ENCODE data around the gene C1orf35. TPM values are rescaled to one million over a fixed set of nuclear protein-coding genes. Genes with fewer than 3 reads are reported as not detected.

The C1orf35 gene
- total and polyA plus RNA-seq, 7 experiments from 2014 or later, result 16.8 to 33.0 (median 27.8) TPM

GRCh38 chr1:228105996-228106799 is 3.1 kb upstream of the C1orf35 start:
- peaks cover 0 to 36% (median 0%) of the 10 kb centered on the region in 3 experiments for H3K36me3 ChIP-seq (ENCODE audit: control insufficient read depth in 2 of 3, insufficient read depth in 3 of 3, low read length in 3 of 3)
- H3K27me3 ChIP-seq (ENCODE audit: control insufficient read depth in 2 of 2, insufficient read depth in 2 of 2, low read length in 2 of 2), result no peaks in the 10 kb centered on the region
- peaks cover 0 to 4% (median 0%) of the 10 kb centered on the region in 11 donors for H3K9me3 Mint-ChIP-seq
- intact Hi-C loops (cut with micrococcal nuclease), result loop anchor here in 1 of 2 donors (5.0 to 10.0 kb wide), 2 partner anchors 1236 to 1701 kb away; partner anchors contain the start of genes CCSAP and PARP1
- ATAC-seq (no peak), DNase-seq (no peak)
- peak overlapping the region in 7 of 10 donors; percentile 13 to 94 (median 49) for H3K4me3 Mint-ChIP-seq
- CTCF ChIA-PET, result interaction anchor here (0.6 kb wide), 1 partner anchor 59 kb away, joined by 3 read pairs; no protein-coding TSS in a partner anchor
- peak overlapping the region in 3 of 9 donors; percentile 8 to 98 (median 65) for H3K27ac Mint-ChIP-seq
- peaks cover 0 to 3% (median 0%) of the 10 kb centered on the region in 5 donors for H3K27me3 Mint-ChIP-seq
- POLR2A ChIA-PET, result interaction anchor here (1.1 to 1.3 kb wide), 2 partner anchors 24 kb away, joined by 3 to 8 read pairs; partner anchors contain the start of gene ARF1
- peaks cover 24 to 33% of the 10 kb centered on the region in 2 donors for H3K4me1 ChIP-seq (ENCODE audit: control insufficient read depth in 2 of 2, insufficient read depth in 2 of 2, low read length in 2 of 2)
- H3K4me1 Mint-ChIP-seq, result peaks cover 5 to 52% (median 38%) of the 10 kb centered on the region in 7 donors
- H3K4me3 ChIP-seq (ENCODE audit: low read length), result no peak overlapping the region
- no peak overlapping the region for H3K27ac ChIP-seq (ENCODE audit: low read depth, low read length)
- no peaks in the 10 kb centered on the region for H3K9me3 ChIP-seq (ENCODE audit: control insufficient read depth in 2 of 3, low read length in 3 of 3)
- peaks cover 0 to 7% (median 5%) of the 10 kb centered on the region in 5 donors for H3K36me3 Mint-ChIP-seq

- Histone ChIP-seq H3K36me3 (ENCODE audit: control insufficient read depth in 2 of 3, insufficient read depth in 3 of 3, low read length in 3 of 3) (peaks cover 0 to 44% (median 3%) of the 10 kb centered on the region in 3 experiments), H3K4me1 (ENCODE audit: control insufficient read depth in 2 of 2, insufficient read depth in 2 of 2, low read length in 2 of 2) (peaks cover 24 to 33% of the 10 kb centered on the region in 2 donors), H3K27me3 (ENCODE audit: control insufficient read depth in 2 of 2, insufficient read depth in 2 of 2, low read length in 2 of 2) (no peaks in the 10 kb centered on the region), H3K4me3 (ENCODE audit: low read length) (no peak overlapping the region), H3K27ac (ENCODE audit: low read depth, low read length) (peak overlapping the region; percentile 26), H3K9me3 (ENCODE audit: control insufficient read depth in 2 of 3, low read length in 3 of 3) (no peaks in the 10 kb centered on the region)
- CTCF ChIA-PET, result interaction anchor here (0.6 kb wide), 1 partner anchor 60 kb away, joined by 3 read pairs; no protein-coding TSS in a partner anchor
- ATAC-seq, result no peak
- H3K27ac Mint-ChIP-seq, result peak overlapping the region in 4 of 9 donors; percentile 38 to 95 (median 66)
- peaks cover 0 to 3% (median 0%) of the 10 kb centered on the region in 5 donors for H3K27me3 Mint-ChIP-seq
- intact Hi-C loops (cut with micrococcal nuclease), result loop anchor here in 1 of 2 donors (5.0 to 10.0 kb wide), 2 partner anchors 1237 to 1701 kb away; partner anchors contain the start of genes CCSAP and PARP1
- H3K4me1 Mint-ChIP-seq, result peaks cover 5 to 55% (median 35%) of the 10 kb centered on the region in 7 donors
- H3K36me3 Mint-ChIP-seq, result peaks cover 0 to 7% (median 5%) of the 10 kb centered on the region in 5 donors
- POLR2A ChIA-PET, result interaction anchor here (1.3 to 2.0 kb wide), 2 partner anchors 24 to 60 kb away, joined by 3 to 10 read pairs; partner anchors contain the start of gene IBA57
- H3K9me3 Mint-ChIP-seq, result peaks cover 0 to 4% (median 0%) of the 10 kb centered on the region in 11 donors
- peak overlapping the region in 3 of 10 donors; percentile 7 to 73 (median 38) for H3K4me3 Mint-ChIP-seq
- no peak for DNase-seq
These were observed 2.3 kb upstream of the C1orf35 start for GRCh38 chr1:228105270-228105995.

- peaks cover 0 to 3% (median 0%) of the 10 kb centered on the region in 5 donors for H3K27me3 Mint-ChIP-seq
- H3K4me3 Mint-ChIP-seq, result peak overlapping the region; percentile 52 to 96 (median 88)
- no peak for ATAC-seq
- ChIA-PET CTCF (interaction anchor here (0.6 to 1.1 kb wide), 2 partner anchors 20 to 61 kb away, joined by 3 read pairs; no protein-coding TSS in a partner anchor), POLR2A (interaction anchor here (1.3 to 2.0 kb wide), 3 partner anchors 22 to 60 kb away, joined by 3 to 10 read pairs (median 7); partner anchors contain the start of genes ARF1 and IBA57)
- H3K36me3 Mint-ChIP-seq, result peaks cover 0 to 7% (median 5%) of the 10 kb centered on the region in 5 donors
- Histone ChIP-seq H3K4me3 (ENCODE audit: low read length) (no peak overlapping the region), H3K4me1 (ENCODE audit: control insufficient read depth in 2 of 2, insufficient read depth in 2 of 2, low read length in 2 of 2) (peaks cover 24 to 27% of the 10 kb centered on the region in 2 donors), H3K27me3 (ENCODE audit: control insufficient read depth in 2 of 2, insufficient read depth in 2 of 2, low read length in 2 of 2) (no peaks in the 10 kb centered on the region), H3K9me3 (ENCODE audit: control insufficient read depth in 2 of 3, low read length in 3 of 3) (no peaks in the 10 kb centered on the region), H3K36me3 (ENCODE audit: control insufficient read depth in 2 of 3, insufficient read depth in 3 of 3, low read length in 3 of 3) (peaks cover 0 to 51% (median 3%) of the 10 kb centered on the region in 3 experiments), H3K27ac (ENCODE audit: low read depth, low read length) (peak overlapping the region; percentile 26)
- H3K9me3 Mint-ChIP-seq, result peaks cover 0 to 4% (median 0%) of the 10 kb centered on the region in 11 donors
- DNase-seq, result no peak
- intact Hi-C loops (cut with micrococcal nuclease), result loop anchor here in 1 of 2 donors (5.0 to 10.0 kb wide), 2 partner anchors 1238 to 1700 kb away; partner anchors contain the start of genes CCSAP and PARP1
- H3K27ac Mint-ChIP-seq, result peak overlapping the region; percentile 31 to 95 (median 72)
- peaks cover 6 to 50% (median 34%) of the 10 kb centered on the region in 7 donors for H3K4me1 Mint-ChIP-seq
These were observed 1.6 kb upstream of the C1orf35 start for GRCh38 chr1:228104526-228105269.

- Histone ChIP-seq H3K27me3 (ENCODE audit: control insufficient read depth in 2 of 2, insufficient read depth in 2 of 2, low read length in 2 of 2) (no peaks in the 10 kb centered on the region), H3K27ac (ENCODE audit: low read depth, low read length) (peak overlapping the region; percentile 94), H3K4me3 (ENCODE audit: low read length) (peak overlapping the region; percentile 95), H3K4me1 (ENCODE audit: control insufficient read depth in 2 of 2, insufficient read depth in 2 of 2, low read length in 2 of 2) (peaks cover 15 to 17% of the 10 kb centered on the region in 2 donors), H3K9me3 (ENCODE audit: control insufficient read depth in 2 of 3, low read length in 3 of 3) (no peaks in the 10 kb centered on the region), H3K36me3 (ENCODE audit: control insufficient read depth in 2 of 3, insufficient read depth in 3 of 3, low read length in 3 of 3) (peaks cover 0 to 63% (median 11%) of the 10 kb centered on the region in 3 experiments)
- Mint-ChIP-seq H3K9me3 (peaks cover 0 to 4% (median 0%) of the 10 kb centered on the region in 11 donors), H3K36me3 (peaks cover 0 to 15% (median 5%) of the 10 kb centered on the region in 5 donors), H3K27ac (peak overlapping the region in 8 of 9 donors; percentile 32 to 94 (median 80)), H3K4me1 (peaks cover 6 to 38% (median 23%) of the 10 kb centered on the region in 7 donors), H3K4me3 (peak overlapping the region; percentile 70 to 97 (median 82)), H3K27me3 (no peaks in the 10 kb centered on the region)
- POLR2A ChIA-PET, result interaction anchor here (0.8 to 1.2 kb wide), 5 partner anchors 10 to 20 kb away, joined by 3 to 7 read pairs (median 6); partner anchors contain the start of gene ARF1
- DNase-seq, result peak in 8 of 9 donors; percentile 48 to 69 (median 56)
- intact Hi-C loops (cut with micrococcal nuclease), result loop anchor here (2.0 to 10.0 kb wide), 3 partner anchors 173 to 1697 kb away; partner anchors contain the start of genes NUP133 (in 1 of the 2) and PARP1 (in 1 of the 2)
- CTCF ChIA-PET, result no interaction called here
- peak; percentile 59 for ATAC-seq
These were observed 933 bp downstream of the C1orf35 start for GRCh38 chr1:228101994-228102790.

- Histone ChIP-seq H3K27me3 (ENCODE audit: control insufficient read depth in 2 of 2, insufficient read depth in 2 of 2, low read length in 2 of 2) (no peaks in the 10 kb centered on the region), H3K27ac (ENCODE audit: low read depth, low read length) (peak overlapping the region; percentile 94), H3K36me3 (ENCODE audit: control insufficient read depth in 2 of 3, insufficient read depth in 3 of 3, low read length in 3 of 3) (peaks cover 0 to 64% (median 11%) of the 10 kb centered on the region in 3 experiments), H3K9me3 (ENCODE audit: control insufficient read depth in 2 of 3, low read length in 3 of 3) (no peaks in the 10 kb centered on the region), H3K4me3 (ENCODE audit: low read length) (peak overlapping the region; percentile 95), H3K4me1 (ENCODE audit: control insufficient read depth in 2 of 2, insufficient read depth in 2 of 2, low read length in 2 of 2) (peaks cover 15 to 17% of the 10 kb centered on the region in 2 donors)
- intact Hi-C loops (cut with micrococcal nuclease), result loop anchor here in 1 of 2 donors (2.0 to 10.0 kb wide), 2 partner anchors 173 to 1697 kb away; partner anchors contain the start of gene PARP1
- CTCF ChIA-PET, result no interaction called here
- peaks cover 6 to 34% (median 21%) of the 10 kb centered on the region in 7 donors for H3K4me1 Mint-ChIP-seq
- DNase-seq, result no peak
- H3K27ac Mint-ChIP-seq, result peak overlapping the region; percentile 62 to 96 (median 81)
- H3K9me3 Mint-ChIP-seq, result peaks cover 0 to 4% (median 0%) of the 10 kb centered on the region in 11 donors
- peaks cover 0 to 10% (median 5%) of the 10 kb centered on the region in 5 donors for H3K36me3 Mint-ChIP-seq
- no peaks in the 10 kb centered on the region for H3K27me3 Mint-ChIP-seq
- ATAC-seq, result no peak
- POLR2A ChIA-PET, result interaction anchor here (0.8 to 1.2 kb wide), 5 partner anchors 9 to 20 kb away, joined by 3 to 7 read pairs (median 6); partner anchors contain the start of gene ARF1
- peak overlapping the region; percentile 54 to 97 (median 73) for H3K4me3 Mint-ChIP-seq
These were observed 1.5 kb downstream of the C1orf35 start for GRCh38 chr1:228101614-228101993.
